NCI-H1092 (cell line): Measurements from ENCODE around the gene SMARCD3.

Experiments
- DNase-seq: peaks from one replicate; lab custom pipeline; 2025; lab: John Stamatoyannopoulos, UW

SMARCD3 gene

GRCh38 chr7:151272877-151273276 is 24.4 kb upstream of the SMARCD3 start:
- no peak for DNase-seq

- no peak for DNase-seq
Measured at GRCh38 chr7:151272405-151272804, 23.9 kb upstream of the SMARCD3 start.

GRCh38 chr7:151271699-151272355 is 23.3 kb upstream of the SMARCD3 start:
- DNase-seq: no peak

GRCh38 chr7:151269511-151269910 is 21.0 kb upstream of the SMARCD3 start:
- DNase-seq: no peak

- no peak for DNase-seq
Measured at GRCh38 chr7:151265351-151265931, 16.9 kb upstream of the SMARCD3 start.

GRCh38 chr7:151264615-151265014 is 16.1 kb upstream of the SMARCD3 start:
- no peak for DNase-seq

GRCh38 chr7:151261529-151261928 is 13.0 kb upstream of the SMARCD3 start:
- no peak for DNase-seq

GRCh38 chr7:151260883-151261282 is 12.4 kb upstream of the SMARCD3 start:
- DNase-seq: no peak

GRCh38 chr7:151260471-151260870 is 12.0 kb upstream of the SMARCD3 start:
- no peak for DNase-seq

GRCh38 chr7:151257990-151258389 is 9.5 kb upstream of the SMARCD3 start:
- no peak for DNase-seq

GRCh38 chr7:151256410-151257045 is 8.0 kb upstream of the SMARCD3 start:
- no peak for DNase-seq

GRCh38 chr7:151255390-151255789 is 6.9 kb upstream of the SMARCD3 start:
- no peak for DNase-seq

- no peak for DNase-seq
Measured at GRCh38 chr7:151254851-151255250, 6.4 kb upstream of the SMARCD3 start.

GRCh38 chr7:151254316-151254715 is 5.8 kb upstream of the SMARCD3 start:
- no peak for DNase-seq

GRCh38 chr7:151252961-151253711 is 4.6 kb upstream of the SMARCD3 start:
- no peak for DNase-seq

- no peak for DNase-seq
Measured at GRCh38 chr7:151252561-151252835, 4.0 kb upstream of the SMARCD3 start.

- DNase-seq: peak; percentile 60
Measured at GRCh38 chr7:151251689-151252560, 3.4 kb upstream of the SMARCD3 start.

GRCh38 chr7:151251328-151251688 is 2.8 kb upstream of the SMARCD3 start:
- DNase-seq: no peak

- no peak for DNase-seq
Measured at GRCh38 chr7:151250181-151251132, 2.0 kb upstream of the SMARCD3 start.

GRCh38 chr7:151249732-151250072 is 1.2 kb upstream of the SMARCD3 start:
- no peak for DNase-seq
